DMS53 treated with DMSO at 0.1 percent for 48 hours (cell line): ENCODE data around the gene HNRNPA3.
A peak's percentile ranks its signal among the peaks of the same experiment; 100 is the strongest.
"Not testable (repeated sequence)": the region's sequence is repeated elsewhere in the genome, so short reads cannot be mapped to it uniquely, and the experiment has no call there.

Source experiments
- DNase-seq: peaks from one replicate; lab custom pipeline; 2025; ENCODE audit not compliant: unreplicated experiment; lab: John Stamatoyannopoulos, UW

Gene HNRNPA3

DNA sequence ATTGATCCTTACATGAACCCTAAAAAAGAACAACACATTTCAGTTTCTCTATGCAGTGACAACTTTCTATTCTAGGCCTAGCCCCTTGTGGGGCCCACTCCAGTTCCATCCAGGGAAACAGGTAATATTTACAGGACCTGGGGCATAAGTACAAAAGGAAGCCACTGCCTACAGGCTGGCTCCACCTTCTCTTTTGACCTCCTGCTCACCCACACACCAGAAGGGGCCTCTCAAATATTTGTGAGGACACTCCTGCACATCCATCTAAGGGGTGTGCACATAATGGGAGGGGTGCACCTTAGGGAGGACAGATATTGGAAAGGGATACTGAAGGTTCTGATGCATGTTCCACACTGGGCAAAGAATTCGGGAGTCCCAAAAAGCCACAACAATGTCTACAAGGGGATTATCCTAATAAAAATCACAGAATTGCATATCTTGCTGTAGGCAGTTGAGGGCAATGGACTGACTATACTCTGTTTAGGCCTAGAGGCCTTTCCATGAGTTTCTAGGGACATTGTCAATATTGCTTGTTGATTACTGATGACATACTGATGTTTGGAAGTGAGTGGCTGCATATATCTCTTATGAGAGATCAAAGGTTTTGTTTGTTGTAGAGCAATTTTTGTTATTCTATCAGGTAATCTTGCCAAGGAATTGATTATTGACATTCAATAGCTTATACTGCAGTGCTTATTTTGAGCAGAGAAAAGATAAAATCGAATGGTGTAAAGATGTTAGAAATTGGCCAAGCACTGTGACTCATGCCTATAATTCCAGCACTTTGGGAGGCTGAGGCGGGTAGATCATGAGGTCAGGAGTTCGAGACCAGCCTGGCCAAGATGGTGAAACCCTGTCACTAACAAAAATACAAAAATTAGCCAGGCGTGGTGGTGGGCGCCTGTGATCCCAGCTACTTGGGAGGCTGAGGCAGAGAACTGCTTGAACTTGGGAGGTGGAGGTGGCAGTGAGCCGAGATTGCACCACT lies 23.8 kb upstream of the HNRNPA3 start:
- no peak for DNase-seq

DNA sequence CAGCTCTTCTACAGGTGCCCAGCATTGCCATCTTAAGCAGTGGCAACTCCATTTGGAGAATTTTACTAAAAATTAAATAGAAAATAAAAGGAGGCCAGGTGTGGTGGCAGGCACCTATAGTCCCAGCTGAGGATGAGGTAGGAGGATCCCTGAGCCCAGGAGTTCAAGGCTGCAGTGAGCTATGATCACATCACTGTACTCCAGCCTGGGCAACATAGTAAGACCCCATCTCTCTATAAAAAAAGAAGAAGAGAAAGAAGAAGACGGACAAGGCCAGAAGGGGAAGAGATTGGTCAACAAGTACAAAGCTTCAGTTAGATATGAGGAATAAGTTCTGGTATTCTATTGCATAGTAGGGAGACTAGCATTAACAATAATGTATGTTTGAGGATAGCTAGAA lies 21.7 kb upstream of the HNRNPA3 start:
- no peak for DNase-seq

DNA sequence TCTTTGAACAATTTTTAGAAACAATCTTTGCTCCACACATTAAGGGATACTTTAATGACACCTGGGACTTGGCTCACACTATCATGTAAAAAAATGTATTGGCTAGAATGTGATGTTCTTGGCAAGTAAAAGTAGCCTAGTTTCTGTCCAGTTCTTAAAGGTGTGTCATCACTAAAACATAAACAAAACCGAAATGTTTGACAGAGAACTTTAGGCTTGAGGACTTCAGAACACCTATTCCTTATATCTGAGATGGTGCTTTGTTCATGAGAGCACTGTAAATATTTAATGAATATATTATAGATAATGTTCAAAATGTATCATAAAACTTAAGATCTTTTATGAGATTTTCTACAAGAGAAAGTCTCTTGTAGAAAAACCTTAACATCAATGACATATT lies 19.8 kb upstream of the HNRNPA3 start:
- no peak for DNase-seq

DNA sequence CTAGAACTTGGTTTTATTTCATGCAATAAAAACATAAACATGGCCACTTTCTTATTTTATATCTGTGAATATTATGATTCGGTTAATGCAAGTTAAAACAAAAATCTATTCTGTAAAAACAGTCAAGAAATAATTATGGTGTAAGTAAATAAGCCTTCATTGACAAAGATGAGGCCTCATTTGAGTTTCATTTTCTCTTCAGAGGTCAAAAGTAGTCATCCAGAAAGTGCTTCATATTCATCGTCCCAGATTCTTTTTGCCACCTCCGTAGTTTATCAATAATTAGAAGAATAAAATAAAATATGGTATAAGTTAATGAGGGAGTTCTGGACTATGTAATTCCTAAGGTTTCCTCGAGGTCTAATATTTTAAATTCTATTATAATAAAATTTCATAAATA lies 19.4 kb upstream of the HNRNPA3 start:
- DNase-seq: no peak

DNA sequence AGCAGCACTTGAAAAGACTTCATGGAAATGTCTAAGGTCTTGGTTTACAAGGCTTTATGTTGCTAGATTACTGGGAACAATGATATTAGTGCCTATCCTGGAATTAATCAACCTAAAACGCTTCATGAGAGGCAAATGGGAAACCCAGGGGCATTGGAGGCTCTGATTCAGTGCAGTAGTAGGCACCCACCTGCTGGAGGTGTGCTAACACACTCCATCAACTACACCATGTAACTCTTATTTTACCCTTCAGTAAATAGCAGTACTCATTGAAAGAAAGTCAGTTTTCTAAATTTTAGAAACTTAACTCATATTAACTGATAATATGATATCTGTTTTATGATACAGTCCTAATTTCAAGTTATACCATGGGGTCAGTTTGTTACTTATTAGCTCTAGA lies 17.4 kb upstream of the HNRNPA3 start:
- no peak for DNase-seq

DNA sequence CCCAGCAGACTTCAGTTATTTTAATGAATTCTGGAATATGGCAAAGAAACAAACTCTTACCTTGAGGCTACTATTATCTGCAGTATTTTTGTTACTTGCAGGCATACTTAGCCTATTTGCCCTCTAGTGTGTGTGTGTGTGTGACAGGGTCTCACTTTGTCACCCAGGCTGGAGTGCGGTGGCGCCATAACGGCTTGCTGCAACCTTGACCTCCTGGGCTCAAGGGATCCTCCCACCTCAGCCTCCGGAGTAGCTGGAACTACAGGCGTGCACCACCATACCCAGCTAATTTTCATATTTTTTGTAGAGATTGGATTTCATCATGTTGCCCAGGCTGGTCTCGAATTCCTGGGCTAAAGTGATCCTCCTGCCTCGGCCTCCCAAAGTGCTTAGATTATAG lies 12.2 kb upstream of the HNRNPA3 start:
- DNase-seq: not testable (repeated sequence)

DNA sequence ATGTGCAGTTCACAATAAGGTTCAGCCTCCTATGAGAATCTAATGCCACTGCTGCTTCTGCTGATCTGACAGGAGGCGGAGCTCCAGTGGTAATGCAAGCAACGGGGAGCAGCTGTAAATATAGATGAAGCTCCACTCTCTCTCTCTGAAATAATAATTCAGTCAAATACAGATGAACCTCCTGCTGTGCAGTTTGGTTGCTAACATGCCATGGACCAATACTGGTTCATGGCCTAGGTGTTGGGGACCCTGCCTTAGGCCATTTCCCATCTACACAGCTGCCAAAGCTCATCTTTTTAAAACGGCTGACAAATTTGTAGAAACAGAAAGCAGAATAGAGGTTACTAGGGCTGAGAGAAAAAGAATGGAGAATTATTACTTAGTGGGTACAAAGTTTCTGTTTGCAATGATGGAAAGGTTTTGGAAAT lies 10.7 kb upstream of the HNRNPA3 start:
- DNase-seq: no peak

DNA sequence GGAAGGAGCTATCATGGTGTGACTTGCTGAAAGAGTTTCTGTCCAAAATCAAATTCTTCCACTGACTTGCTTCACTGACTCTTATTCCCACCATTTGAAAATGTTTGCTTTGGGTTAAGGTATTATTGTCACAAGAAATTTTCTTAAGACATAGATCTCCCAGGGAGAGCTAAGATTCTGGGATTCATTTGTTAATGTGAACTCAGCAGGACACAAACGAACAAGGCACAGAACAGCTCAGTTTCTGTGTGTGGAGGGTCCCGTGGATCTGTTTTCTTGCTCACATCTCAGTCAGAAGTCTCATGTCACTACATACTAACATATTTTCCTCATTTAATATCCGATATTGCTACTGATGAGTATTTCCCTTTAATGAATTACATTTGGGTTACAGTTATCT lies 8.2 kb upstream of the HNRNPA3 start:
- no peak for DNase-seq

DNA sequence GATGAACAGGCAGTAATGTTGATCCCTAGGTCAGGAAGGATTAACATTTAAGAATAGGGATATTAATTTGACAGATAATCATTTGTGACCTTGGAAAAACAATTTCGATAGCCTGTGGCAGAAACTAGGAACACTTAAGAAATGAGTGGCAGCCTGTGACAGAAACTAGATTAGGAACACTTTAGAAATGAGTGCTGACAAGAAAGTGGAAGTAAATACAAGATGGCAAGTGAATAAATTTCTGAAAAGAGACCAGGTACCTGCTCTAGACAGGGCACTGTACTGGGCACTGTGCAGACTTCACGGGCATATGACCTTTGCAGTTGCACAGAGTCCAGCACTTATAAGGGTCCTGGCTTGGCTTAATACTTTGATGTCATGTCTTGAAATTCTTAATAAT lies 5.5 kb upstream of the HNRNPA3 start:
- no peak for DNase-seq

DNA sequence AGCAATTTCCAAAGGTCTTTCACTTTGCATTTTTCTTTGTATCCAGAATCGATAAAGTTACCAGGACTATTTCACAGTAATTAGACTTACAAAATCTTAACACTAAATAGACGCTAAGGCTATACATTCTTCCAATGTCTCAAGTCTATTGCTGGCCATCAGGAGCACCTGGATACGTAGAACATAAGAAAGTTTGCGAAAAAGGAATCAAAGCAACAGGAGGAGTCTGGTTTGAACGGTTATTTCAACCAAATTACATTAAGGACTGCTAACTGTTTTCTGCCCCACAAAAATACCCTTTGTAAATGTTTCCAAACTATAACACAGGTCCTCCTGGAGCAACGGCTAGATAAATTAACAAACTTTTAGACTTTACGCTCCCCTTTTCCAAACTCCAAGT lies 1.4 kb upstream of the HNRNPA3 start:
- DNase-seq: no peak

DNA sequence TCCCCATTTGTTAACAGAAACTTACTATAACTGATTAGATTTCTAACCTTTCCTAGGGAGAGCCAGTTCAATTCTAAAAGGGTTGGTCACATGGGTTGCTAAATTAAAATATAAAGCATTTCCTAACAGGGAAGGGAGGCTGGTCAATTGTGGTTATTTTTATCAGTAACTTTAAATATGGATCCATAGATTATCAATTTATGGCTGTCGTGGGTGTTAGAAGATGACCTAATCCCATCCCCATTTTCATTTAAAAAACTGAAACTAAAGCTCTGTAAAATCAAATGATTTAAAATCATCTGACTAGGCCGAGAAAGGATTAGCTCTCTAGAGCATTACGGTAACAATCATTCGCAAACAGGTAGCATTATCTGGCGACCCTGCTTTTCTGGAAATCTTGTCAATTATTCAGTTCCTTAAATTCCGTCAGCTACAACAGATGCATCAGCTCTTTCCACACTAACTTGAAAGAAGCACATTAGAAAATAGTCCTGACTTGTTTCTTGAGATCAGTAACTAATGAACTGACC lies 953 bp upstream of the HNRNPA3 start:
- peak; percentile 79 for DNase-seq

DNA sequence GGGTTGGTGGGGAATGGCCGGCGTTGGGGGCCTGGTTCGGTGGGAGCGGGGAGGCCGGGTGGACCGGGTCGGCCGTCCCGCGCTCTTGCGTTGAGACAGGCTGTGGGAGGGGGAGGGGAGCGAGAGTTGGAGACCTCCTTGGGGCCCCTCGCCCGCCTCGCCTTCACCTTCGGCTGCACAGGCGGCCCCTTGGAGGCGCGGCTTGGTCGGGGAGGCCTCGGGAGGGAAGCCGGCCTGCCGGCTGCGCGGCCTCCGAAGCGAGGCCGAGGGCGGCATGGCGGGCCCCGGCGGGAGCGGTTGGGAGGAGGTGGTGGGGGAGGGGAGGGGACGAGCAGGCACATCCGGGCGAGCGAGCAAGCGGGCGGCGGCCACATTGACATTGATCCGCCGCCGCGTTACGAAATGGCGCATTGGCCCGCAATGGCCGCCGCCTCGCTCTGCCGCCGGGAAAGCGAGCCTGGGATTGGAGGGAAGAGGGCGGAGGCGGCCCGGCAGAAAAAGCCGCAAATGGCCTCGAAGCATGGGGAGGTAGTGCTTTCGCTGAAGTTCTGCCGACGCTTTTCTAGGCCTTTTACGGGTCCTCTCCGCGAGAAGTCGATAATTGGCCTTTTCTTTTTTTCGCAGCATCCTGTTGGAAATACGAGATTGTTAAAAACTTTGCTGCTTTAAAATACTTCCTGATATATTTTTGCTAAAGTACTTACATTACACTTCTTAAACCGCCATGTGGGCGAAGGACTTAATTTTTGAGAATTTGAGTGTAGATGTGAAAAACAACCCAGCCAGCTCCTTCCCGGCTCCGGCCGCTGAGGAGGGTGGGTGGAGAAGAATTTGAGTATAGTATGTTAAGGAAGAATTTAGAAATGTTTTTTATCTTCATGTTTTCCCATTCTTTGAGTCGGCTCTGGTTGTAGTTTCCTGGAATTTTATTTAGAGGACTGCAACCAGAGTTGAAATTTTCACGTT lies 580 bp downstream of the HNRNPA3 start:
- DNase-seq: peak; percentile 78

DNA sequence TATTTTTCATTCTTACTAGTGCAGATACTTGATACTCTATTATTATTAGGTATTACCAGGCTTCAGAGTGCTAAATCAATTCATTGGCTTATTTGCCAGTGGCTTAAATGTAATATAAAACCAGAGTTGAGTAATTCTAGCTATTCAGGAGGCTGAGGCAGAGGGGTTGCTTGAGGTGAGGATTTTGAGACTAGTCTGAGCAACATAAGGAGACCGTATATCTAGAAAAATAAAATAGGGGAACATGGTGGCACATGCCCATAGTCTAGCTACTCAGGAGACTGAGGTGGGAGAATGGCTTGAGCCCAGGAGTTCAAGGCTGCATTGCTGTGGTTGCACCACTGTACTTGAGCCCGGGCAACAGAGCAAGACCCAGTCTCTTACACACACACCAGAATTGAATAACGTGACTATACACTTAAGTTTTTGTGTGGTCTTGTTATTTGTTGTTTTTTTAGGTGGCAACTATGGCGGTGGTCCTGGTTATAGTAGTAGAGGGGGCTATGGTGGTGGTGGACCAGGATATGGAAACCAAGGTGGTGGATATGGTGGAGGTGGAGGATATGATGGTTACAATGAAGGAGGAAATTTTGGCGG lies 4.8 kb downstream of the HNRNPA3 start:
- no peak for DNase-seq

DNA sequence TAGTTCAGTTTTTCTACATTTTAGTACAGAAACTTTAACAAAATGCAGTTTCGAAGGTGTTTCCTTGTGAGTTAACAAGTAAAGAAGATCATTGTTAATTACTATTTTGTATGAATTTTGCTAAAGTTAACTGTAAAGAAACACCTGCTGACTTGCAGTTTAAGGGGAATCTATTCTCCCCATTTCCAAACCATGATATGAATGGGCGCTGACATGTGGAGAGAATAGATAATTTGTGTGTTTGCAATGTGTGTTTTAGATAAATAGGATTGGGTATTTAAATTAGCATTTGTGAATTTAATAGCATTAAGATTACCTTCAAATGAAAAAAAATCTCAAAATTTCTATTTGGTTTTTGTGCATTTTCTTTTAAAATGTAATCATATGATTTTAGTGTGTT lies 7.2 kb downstream of the HNRNPA3 start:
- not testable (repeated sequence) for DNase-seq

DNA sequence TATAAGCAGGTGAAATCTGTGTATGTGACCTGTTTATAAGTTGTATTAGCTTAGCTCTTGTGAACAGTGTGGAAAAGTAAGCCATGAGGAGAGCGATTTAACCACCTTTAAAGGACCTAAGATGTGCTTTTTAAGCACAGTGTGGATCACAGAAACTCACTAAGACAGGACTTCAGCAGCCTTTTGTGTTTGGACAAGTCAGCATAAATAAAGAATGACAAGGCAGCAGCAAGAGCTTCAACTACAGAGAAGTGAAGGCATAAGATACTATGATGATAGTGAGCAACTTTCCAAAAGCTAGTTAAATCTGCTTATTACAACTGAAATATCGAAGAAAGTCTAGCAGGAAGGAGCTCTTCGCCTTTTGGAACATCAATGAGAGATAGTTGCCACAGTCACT lies 8.9 kb downstream of the HNRNPA3 start:
- no peak for DNase-seq

DNA sequence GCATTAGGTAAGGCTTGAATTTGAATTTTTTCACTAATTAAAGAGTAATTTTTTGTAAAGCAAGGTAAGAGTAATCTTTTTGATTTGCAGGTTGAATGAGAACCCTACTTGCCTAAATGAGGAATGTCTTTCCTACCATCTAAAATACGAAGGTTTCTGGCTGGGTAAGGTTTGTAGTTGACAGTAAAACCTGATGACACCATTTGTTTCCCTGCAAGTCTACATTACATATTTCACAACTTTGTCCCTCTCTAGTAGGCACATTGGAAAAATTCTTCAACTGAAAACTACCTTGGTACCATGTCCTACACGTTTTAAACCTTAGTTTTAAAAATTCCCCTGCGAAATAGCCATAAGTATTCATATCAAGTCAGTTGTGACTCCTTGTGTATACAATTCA lies 9.4 kb downstream of the HNRNPA3 start:
- no peak for DNase-seq

DNA sequence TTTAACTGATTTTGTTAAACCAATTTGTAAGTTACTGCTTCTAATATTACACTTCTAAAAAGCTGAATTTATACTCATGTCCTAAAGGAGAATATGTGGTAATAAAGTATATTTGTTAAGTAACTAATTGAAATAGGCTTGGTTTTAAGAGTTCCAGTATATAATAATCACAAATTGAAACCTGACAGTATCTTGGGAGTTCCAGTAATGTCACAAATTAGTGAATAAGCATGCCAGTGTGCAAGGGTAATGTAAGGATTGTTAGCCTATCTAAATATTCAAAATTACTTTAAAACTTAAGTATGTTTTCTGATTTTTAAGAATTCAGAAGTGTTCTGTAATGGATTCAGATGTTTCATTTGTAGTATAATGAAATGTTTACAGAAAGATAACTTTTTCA lies 10.8 kb downstream of the HNRNPA3 start:
- not testable (repeated sequence) for DNase-seq

DNA sequence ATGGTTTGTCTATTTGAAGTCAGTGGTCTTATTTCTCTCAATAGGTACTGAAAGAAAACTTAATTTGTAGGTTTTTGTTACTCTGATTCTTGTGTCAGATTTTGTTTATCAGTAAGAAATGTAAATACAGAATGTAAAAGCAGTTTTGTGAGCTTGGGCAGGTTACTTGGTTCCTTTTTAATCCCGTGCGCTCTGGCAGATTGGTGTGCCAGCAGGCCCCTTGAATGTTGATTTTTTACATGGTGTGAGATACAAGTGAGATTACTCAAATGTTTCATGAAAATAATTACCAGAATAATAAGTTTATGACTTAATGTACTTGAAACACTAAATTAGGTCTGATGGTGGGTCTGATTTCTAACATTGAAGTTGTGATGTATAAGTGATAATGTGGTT lies 13.4 kb downstream of the HNRNPA3 start:
- no peak for DNase-seq

DNA sequence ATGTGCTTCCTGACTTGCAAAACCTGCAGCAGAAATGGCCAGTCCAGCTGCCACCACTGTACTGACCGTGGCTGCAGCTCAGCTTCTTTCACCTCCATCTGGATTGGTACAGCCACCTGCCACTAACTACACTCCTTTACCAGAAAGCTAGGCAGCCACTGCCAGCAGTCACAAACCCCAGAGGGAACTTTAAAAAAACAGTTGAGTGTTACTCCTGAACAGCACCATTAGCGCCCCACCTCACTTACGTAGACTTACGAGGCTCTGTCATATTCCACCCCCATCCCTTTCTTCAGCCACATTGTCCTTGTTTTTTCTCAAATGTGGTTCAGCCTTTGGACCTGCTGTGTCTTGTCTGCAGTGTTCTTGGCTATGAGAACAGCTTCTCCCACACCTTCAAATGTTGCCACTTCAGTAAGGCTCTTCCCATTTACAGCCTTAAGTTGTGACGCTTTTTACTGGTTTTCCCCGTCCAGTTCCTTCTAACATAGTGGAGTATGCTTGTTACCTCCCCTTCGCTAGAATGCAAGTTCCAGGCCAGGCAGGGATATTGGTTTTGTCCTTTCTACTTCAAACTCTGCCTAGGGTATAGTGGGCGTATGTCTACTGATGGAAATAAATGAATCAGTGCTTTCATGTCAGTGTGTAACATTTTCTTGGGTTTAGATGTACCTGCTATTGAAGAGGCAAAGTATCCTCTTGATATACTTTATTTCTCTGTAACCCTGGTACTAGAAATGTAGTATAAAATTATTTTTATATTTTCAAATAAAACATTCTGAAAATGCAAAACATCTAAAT lies 17.0 kb downstream of the HNRNPA3 start:
- peak; percentile 24 for DNase-seq

DNA sequence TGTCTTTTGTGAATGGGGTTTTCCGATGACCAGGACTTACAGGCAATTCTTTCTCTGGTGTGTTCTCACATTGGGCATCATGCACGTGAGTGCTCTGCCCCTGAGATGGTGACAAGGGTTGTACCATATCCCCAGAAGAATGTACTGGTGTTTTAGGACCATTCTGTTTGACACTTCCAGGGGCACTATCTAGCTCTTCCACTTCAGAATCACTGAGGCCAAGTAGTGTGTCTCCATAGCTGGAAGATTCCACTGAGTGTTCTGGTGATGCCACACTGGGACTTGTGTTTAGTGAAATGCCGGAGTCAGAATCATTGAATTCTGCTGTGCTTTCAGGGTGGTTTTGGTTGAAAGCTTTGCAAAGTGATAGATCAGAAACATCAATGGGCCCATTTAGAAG lies 18.7 kb downstream of the HNRNPA3 start:
- DNase-seq: no peak
